CD4-positive, alpha-beta T cell treated with Interleukin-10 for 1 hour (primary cell): ENCODE results near the gene ZBTB38.

Experiments used
- DNase-seq: peaks from one replicate; pipeline ENCODE4 v3.0.0-alpha.2; 2020

ZBTB38 gene

GRCh38 chr3:141368062-141368924 is at the start of gene ZBTB38:
Gene ZBTB38 (plus strand): TSS chr3:141368504. CDS start chr3:141442389, 73,885 bp downstream.
- no peak for DNase-seq

- DNase-seq: no peak
Measured at GRCh38 chr3:141320399-141321108, 47.8 kb upstream of the ZBTB38 start.

- no peak for DNase-seq
Measured at GRCh38 chr3:141321109-141321497, 47.2 kb upstream of the ZBTB38 start.

GRCh38 chr3:141323936-141324704 is 44.2 kb upstream of the ZBTB38 start:
- DNase-seq: no peak

GRCh38 chr3:141326123-141326522 is 42.2 kb upstream of the ZBTB38 start:
- DNase-seq: no peak

GRCh38 chr3:141326626-141327025 is 41.7 kb upstream of the ZBTB38 start:
- no peak for DNase-seq

- DNase-seq: no peak
Measured at GRCh38 chr3:141328286-141329166, 39.8 kb upstream of the ZBTB38 start.

GRCh38 chr3:141330235-141330634 is 38.1 kb upstream of the ZBTB38 start:
- DNase-seq: no peak

- DNase-seq: no peak
Measured at GRCh38 chr3:141330718-141331376, 37.5 kb upstream of the ZBTB38 start.

- no peak for DNase-seq
Measured at GRCh38 chr3:141331377-141332318, 36.7 kb upstream of the ZBTB38 start.

GRCh38 chr3:141332416-141332815 is 35.9 kb upstream of the ZBTB38 start:
- DNase-seq: no peak

GRCh38 chr3:141333836-141334626 is 34.3 kb upstream of the ZBTB38 start:
- no peak for DNase-seq

- DNase-seq: no peak
Measured at GRCh38 chr3:141334627-141335250, 33.6 kb upstream of the ZBTB38 start.

- DNase-seq: no peak
Measured at GRCh38 chr3:141335531-141336061, 32.7 kb upstream of the ZBTB38 start.

- no peak for DNase-seq
Measured at GRCh38 chr3:141336672-141337522, 31.4 kb upstream of the ZBTB38 start.

- no peak for DNase-seq
Measured at GRCh38 chr3:141337523-141337854, 30.8 kb upstream of the ZBTB38 start.

GRCh38 chr3:141337991-141338390 is 30.3 kb upstream of the ZBTB38 start:
- DNase-seq: no peak

- DNase-seq: no peak
Measured at GRCh38 chr3:141338881-141339280, 29.4 kb upstream of the ZBTB38 start.
